Hematopoietic multipotent progenitor cell treated with erythropoietin and hydrocortisone succinate and interleukin-3 and kit ligand, for 8 days (in vitro differentiated cells): ENCODE data around the gene ZNF462.
"Not testable (repeated sequence)": the region's sequence is repeated elsewhere in the genome, so short reads cannot be mapped to it uniquely, and the experiment has no call there.

Source experiments
- DNase-seq: peaks from one replicate; pipeline ENCODE4 v3.0.0-alpha.2; 2015

The ZNF462 gene

GRCh38 chr9:106892632-106893031, 29.7 kb downstream of the ZNF462 start:
- no peak for DNase-seq

GRCh38 chr9:106893088-106893487, 30.1 kb downstream of the ZNF462 start:
- DNase-seq, result no peak

- DNase-seq, result no peak
Measured at GRCh38 chr9:106896695-106897094, 33.7 kb downstream of the ZNF462 start.

GRCh38 chr9:106897236-106897635, 34.3 kb downstream of the ZNF462 start:
- no peak for DNase-seq

GRCh38 chr9:106897751-106898150, 34.8 kb downstream of the ZNF462 start:
- DNase-seq, result no peak

- not testable (repeated sequence) for DNase-seq
Measured at GRCh38 chr9:106900523-106900922, 37.6 kb downstream of the ZNF462 start.

GRCh38 chr9:106906129-106906528, 43.2 kb downstream of the ZNF462 start:
- DNase-seq, result no peak

- no peak for DNase-seq
Measured at GRCh38 chr9:106911951-106912350, 49.0 kb downstream of the ZNF462 start.

GRCh38 chr9:106913276-106913675, 50.3 kb downstream of the ZNF462 start:
- no peak for DNase-seq

GRCh38 chr9:106915851-106916250, 52.9 kb downstream of the ZNF462 start:
- DNase-seq, result no peak

- peak; percentile 25 for DNase-seq
Measured at GRCh38 chr9:106916466-106917235, 53.7 kb downstream of the ZNF462 start.

GRCh38 chr9:106918825-106919509, 56.0 kb downstream of the ZNF462 start:
- no peak for DNase-seq

- DNase-seq, result no peak
Measured at GRCh38 chr9:106920091-106920490, 57.1 kb downstream of the ZNF462 start.

GRCh38 chr9:106920701-106921283, 57.8 kb downstream of the ZNF462 start:
- DNase-seq, result no peak

- DNase-seq, result peak; percentile 86
Measured at GRCh38 chr9:106921341-106921899, 58.5 kb downstream of the ZNF462 start.

GRCh38 chr9:106922026-106922425, 59.1 kb downstream of the ZNF462 start:
- no peak for DNase-seq

GRCh38 chr9:106925392-106925791, 62.4 kb downstream of the ZNF462 start:
- no peak for DNase-seq

GRCh38 chr9:106927916-106928315, 65.0 kb downstream of the ZNF462 start:
- DNase-seq, result no peak

GRCh38 chr9:106928350-106928749, 65.4 kb downstream of the ZNF462 start:
- DNase-seq, result no peak

- DNase-seq, result no peak
Measured at GRCh38 chr9:106929471-106930177, 66.7 kb downstream of the ZNF462 start.

GRCh38 chr9:106930477-106930876, 67.5 kb downstream of the ZNF462 start:
- no peak for DNase-seq

- DNase-seq, result no peak
Measured at GRCh38 chr9:106931466-106931865, 68.5 kb downstream of the ZNF462 start.

- DNase-seq, result no peak
Measured at GRCh38 chr9:106932178-106932577, 69.2 kb downstream of the ZNF462 start.
